Left lung (tissue), 10 donors: ENCODE results near the gene SOD1. TPM values are rescaled to one million over a fixed set of nuclear protein-coding genes. Genes with fewer than 3 reads are reported as not detected.
"Not testable (repeated sequence)": the region's sequence is repeated elsewhere in the genome, so short reads cannot be mapped to it uniquely, and the experiment has no call there.

Source experiments
- ATAC-seq: fragments of 200-7000 bp; cut with Tn5 transposase; one replicate; pipeline ENCODE4 v1.9.1; 2020; ENCODE audit warnings: moderate library complexity
- DNase-seq, 4 donors: peaks; one replicate each; pipeline ENCODE4 v3.0.0-alpha.2; 2013 to 2020
- H3K27ac ChIP-seq, 2 donors: fragments of 200-600 bp; sonication (generic) in 1 of 2; one replicate each; pipeline versions ENCODE4 v1.5.0 to v1.8.0; 2020 to 2021
- H3K27me3 ChIP-seq, 2 donors: fragments of 200-600 bp; sonication (generic) in 1 of 2; one replicate each; pipeline versions ENCODE4 v1.5.0 to v1.8.0; 2020 to 2021
- H3K36me3 ChIP-seq, 2 donors: fragments of 200-600 bp; sonication (generic) in 1 of 2; one replicate each; pipeline versions ENCODE4 v1.5.0 to v1.8.0; 2020 to 2021
- H3K4me1 ChIP-seq, 2 donors: fragments of 200-600 bp; one replicate each; pipeline ENCODE4 v1.8.0; 2021
- H3K4me3 ChIP-seq, 2 donors: fragments of 200-600 bp; sonication (generic) in 1 of 2; one replicate each; pipeline versions ENCODE4 v1.5.0 to v1.8.0; 2020 to 2021; ENCODE audit warnings: mild to moderate bottlenecking in 1 of 2
- H3K9me3 ChIP-seq, 2 donors: fragments of 200-600 bp; sonication (generic) in 1 of 2; one replicate each; pipeline versions ENCODE4 v1.5.0 to v1.8.0; 2020 to 2021
- CTCF ChIP-seq, 2 donors: fragments of 200-600 bp; sonication (generic) in 1 of 2; IDR thresholded peaks; one replicate each; pipeline versions ENCODE4 v1.5.0 to v1.8.0; 2021; ENCODE audit warnings: antibody characterized with exemption in 2 of 2
- intact Hi-C, 2 donors: fragments of 100-400 bp; cut with DNase I; formaldehyde crosslinking; loops; one replicate each; pipeline versions ENCODE4 v1.11.2 to v1.14.2; 2022
- polyA plus RNA-seq, 6 donors: library from polyadenylated mRNA; unstranded; fragments of 120-200 nt; gene quantifications; one replicate each; pipeline ENCODE4 v1.2.1, GENCODE V29; 2013; ENCODE audit not compliant: insufficient read length in 6 of 6
- total RNA-seq, 2 donors: library from RNA; stranded (reverse); fragmentation: NEBNext Ultra II Directional; extraction: Animal tissue kit (Norgen Biotek cat#: 25700); gene quantifications; one replicate each; pipeline ENCODE4 v1.2.1, GENCODE V29; 2021
- donor health status: DM: no; HTN: yes; CAD: no.
- donor health status: DM: no; HTN: no; CAD: no.

The SOD1 gene
- total and polyA plus RNA-seq, 8 donors, result 142 to 227 (median 217) TPM

DNA sequence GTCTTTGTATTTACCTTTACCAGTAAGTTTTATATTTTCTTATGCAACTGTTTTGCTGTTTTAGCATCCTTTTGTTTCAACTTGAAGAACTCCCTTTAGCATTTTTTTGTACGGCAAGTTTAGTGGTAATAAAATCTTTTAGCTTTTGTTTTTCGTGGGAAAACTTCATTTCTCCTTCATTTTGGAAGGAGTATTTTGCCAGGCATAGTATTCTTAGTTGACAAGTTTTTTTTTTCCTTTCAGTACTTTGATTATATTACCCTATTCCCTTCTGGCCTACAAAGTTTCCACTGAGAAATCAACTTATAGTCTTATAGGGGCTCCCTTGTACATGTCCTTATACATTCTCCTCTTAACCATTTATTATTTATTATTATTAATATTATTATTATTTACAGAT is 22.6 kb upstream of the SOD1 start:
- H3K27me3 ChIP-seq, result no peaks in the 10 kb centered on the region
- no peak overlapping the region for H3K27ac ChIP-seq
- no peak overlapping the region for H3K4me3 ChIP-seq
- H3K9me3 ChIP-seq, result peaks cover 0 to 9% of the 10 kb centered on the region in 2 donors
- H3K4me1 ChIP-seq, result no peaks in the 10 kb centered on the region
- ATAC-seq (no peak), DNase-seq (no peak)
- intact Hi-C loops, result no loop called here
- no peaks in the 10 kb centered on the region for H3K36me3 ChIP-seq
- no peak for TF ChIP-seq CTCF (IDR thresholded peaks at IDR 0.05)

- DNase-seq (no peak), ATAC-seq (no peak)
- H3K27ac ChIP-seq, result no peak overlapping the region
- H3K4me1 ChIP-seq, result no peaks in the 10 kb centered on the region
- intact Hi-C loops, result no loop called here
- H3K9me3 ChIP-seq, result peaks cover 0 to 9% of the 10 kb centered on the region in 2 donors
- H3K36me3 ChIP-seq, result no peaks in the 10 kb centered on the region
- no peaks in the 10 kb centered on the region for H3K27me3 ChIP-seq
- TF ChIP-seq CTCF (IDR thresholded peaks at IDR 0.05), result no peak
- H3K4me3 ChIP-seq, result no peak overlapping the region
Measured at GRCh38 chr21:31641416-31641922, 18.0 kb upstream of the SOD1 start.

DNA sequence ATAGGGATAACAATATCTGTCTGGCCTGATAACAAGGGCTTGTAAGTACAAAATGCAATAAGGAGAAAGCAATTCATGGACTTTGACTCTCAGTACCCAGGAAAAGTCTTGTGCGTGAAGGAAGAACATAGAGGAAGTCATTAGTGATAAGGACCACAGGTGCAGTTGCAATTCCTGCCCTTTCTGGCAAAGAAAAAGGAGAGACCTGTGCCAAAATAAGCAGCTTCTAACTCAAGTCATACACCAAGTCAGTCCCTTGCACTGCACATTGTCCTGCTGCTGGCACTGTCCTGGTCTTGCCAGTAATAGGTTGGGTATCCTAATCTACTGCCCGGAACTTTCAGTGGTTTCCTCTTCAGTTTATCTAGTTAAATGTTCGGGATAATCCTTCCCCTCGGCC is 14.8 kb upstream of the SOD1 start:
- ATAC-seq (no peak), DNase-seq (no peak)
- Histone ChIP-seq H3K4me1 (no peaks in the 10 kb centered on the region), H3K4me3 (no peak overlapping the region), H3K36me3 (no peaks in the 10 kb centered on the region), H3K9me3 (no peaks in the 10 kb centered on the region), H3K27me3 (no peaks in the 10 kb centered on the region), H3K27ac (no peak overlapping the region)
- no peak for TF ChIP-seq CTCF (IDR thresholded peaks at IDR 0.05)
- intact Hi-C loops, result no loop called here

DNA sequence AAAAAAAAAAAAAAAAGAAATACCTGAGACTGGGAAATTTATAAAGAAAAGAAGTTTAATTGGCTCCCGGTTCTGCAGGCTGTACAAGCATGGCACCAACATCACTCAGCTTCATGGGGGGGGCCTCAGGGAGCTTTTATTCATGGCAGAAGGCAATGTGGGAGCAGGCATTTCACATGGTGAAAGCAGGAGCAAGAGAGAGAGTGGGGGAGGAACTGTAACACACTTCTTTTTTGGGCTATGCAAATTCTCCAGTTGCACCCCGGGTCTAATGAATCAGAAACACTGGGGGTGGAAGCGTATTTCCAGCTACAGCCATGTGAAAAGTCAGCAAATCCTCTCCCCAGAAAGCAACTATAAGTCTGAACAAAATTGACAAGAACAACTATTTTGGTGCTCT is 11.8 kb upstream of the SOD1 start:
- H3K9me3 ChIP-seq, result no peaks in the 10 kb centered on the region
- no peak for ATAC-seq
- no peaks in the 10 kb centered on the region for H3K4me1 ChIP-seq
- H3K27ac ChIP-seq, result no peak overlapping the region
- no peak for DNase-seq
- no peak for TF ChIP-seq CTCF (IDR thresholded peaks at IDR 0.05)
- H3K27me3 ChIP-seq, result no peaks in the 10 kb centered on the region
- intact Hi-C loops, result no loop called here
- no peaks in the 10 kb centered on the region for H3K36me3 ChIP-seq
- no peak overlapping the region for H3K4me3 ChIP-seq

- DNase-seq (no peak), ATAC-seq (no peak)
- Histone ChIP-seq H3K9me3 (no peaks in the 10 kb centered on the region), H3K27ac (no peak overlapping the region), H3K4me3 (no peak overlapping the region), H3K4me1 (no peaks in the 10 kb centered on the region), H3K27me3 (no peaks in the 10 kb centered on the region), H3K36me3 (no peaks in the 10 kb centered on the region)
- no peak for TF ChIP-seq CTCF (IDR thresholded peaks at IDR 0.05)
- intact Hi-C loops, result no loop called here
Measured at GRCh38 chr21:31650930-31651329, 8.6 kb upstream of the SOD1 start.

GRCh38 chr21:31651491-31651890 is 8.0 kb upstream of the SOD1 start:
- ATAC-seq, DNase-seq, H3K27ac ChIP-seq, H3K4me1 ChIP-seq, H3K9me3 ChIP-seq, H3K36me3 ChIP-seq, intact Hi-C loops, H3K4me3 ChIP-seq, H3K27me3 ChIP-seq: not testable (repeated sequence)
